HG03175 (cell line): ENCODE data around the gene KDR.

Experiments used
- ATAC-seq: cut with Tn5 transposase; IDR thresholded peaks from one replicate; pipeline ENCODE4 v1.9.1; 2021; ENCODE audit warnings: mild to moderate bottlenecking, moderate library complexity; ENCODE audit not compliant: unreplicated experiment

KDR gene

DNA sequence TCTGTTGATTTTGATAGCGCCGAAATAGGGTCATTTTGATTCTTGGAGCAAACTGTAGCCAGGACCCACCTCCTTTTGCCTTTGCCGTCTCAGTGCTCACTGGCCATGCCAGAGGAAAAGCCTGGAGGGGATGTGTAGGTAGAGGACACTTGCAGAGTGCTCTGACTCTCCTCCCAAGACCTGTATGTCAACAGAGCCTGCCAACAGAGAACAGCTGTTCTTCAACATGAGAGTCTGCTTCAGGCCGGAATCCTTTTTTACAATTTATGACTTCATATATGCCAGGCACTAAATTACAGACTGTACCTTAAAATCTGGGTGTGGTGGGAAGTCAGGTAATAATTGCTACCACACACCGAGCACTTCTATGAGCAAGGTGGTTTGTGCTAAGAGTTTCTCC, 94.2 kb downstream of the KDR start:
- no peak for ATAC-seq

DNA sequence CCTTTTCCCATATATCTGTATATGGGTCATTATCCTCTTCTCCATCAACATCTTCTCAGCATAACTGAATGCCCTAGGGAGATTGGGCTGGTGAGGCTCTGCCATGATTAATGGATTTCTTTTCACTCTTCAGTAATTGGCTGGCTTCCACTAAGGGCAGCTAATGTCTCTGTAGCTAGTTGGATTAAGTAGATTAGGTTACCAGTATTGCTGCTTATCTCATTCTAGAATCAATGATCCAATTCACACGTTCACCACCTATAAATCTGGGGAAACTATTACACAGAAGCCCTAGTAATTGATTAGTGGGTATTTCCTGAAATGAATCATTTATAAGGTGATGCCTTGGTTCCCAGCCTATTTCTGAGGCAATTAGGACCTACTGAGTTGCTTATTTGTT, 94.8 kb downstream of the KDR start:
- ATAC-seq = no peak

DNA sequence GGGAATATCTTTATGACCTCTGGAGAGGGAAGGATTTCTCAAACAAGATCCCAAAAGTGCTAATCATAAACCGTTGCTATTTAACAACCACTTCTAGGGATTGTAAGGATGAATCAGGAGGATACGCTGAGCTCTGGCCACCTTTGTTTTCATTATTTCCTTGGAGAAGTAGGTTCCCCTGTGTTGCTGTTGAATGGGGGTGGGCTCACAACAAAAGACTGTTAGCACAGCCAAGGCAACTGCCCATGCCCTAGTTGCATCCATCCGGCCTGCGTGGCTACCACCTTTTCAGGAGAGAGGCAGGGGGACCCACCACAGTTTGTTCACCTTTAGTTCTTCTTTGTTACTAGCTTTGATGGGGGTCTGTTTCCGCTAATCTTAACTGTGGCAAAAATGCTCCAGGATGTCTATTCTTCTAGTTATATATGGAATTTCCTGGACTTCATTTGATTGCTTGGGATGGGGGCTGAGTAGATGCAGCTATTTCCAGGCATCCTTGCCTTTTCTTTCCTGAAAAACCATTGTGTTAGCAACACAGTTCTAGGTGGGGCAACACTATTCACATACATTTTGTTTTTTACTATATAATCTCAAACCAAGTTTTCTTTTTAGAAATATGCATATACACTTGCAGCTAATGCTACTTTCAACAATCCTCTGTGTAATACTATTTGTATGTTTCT, 95.4 kb downstream of the KDR start:
- ATAC-seq = no peak

DNA sequence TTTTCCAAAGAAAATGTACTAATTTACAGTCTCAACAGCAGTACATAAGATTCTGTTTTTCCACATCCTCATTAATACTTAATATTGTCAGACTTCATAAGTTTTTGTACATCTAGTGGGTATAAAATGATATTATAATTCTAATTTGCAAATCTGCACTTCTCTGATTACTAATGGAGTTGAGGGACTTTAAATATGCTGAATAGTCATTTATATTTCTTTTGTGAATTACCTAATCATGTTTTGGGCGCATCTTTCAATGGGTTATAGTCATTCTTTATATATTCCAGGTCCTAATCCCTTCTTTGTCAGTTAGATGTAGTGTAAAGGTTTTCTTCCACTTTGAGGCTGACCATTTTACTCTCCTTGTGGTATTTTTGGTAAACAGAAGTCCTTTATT, 96.1 kb downstream of the KDR start:
- no peak for ATAC-seq
